ENCODE measurements around the gene TMEM187. TPM values are rescaled to one million over a fixed set of nuclear protein-coding genes. Genes with fewer than 3 reads are reported as not detected.

The TMEM187 gene
- total RNA-seq, 1 donor from 2014 or later, result 18.3 TPM

DNA sequence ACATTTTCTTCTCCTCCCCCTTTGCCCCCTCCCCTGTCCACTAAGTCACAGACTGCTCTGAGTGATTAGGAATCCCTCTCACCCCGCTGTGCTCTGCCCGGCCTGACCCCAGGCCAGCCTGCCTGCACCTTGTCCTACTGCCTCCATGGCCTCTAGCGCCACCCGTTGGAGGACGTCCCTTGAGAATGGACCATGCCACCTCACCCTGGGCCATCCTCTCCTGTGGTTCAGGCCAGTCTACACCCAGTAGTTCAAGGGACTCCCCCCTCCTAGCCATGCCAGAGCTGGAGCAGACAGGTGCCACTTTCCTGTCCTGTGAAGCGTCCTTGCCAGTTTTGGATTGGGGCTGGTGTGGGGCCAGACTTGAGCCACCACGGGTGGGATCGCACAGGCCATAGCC is 56.9 kb downstream of the TMEM187 start:
- H3K4me1 Mint-ChIP-seq (ENCODE audit: low read depth), result peaks cover 9% of the 10 kb centered on the region
- TF ChIP-seq, protein P1, sequence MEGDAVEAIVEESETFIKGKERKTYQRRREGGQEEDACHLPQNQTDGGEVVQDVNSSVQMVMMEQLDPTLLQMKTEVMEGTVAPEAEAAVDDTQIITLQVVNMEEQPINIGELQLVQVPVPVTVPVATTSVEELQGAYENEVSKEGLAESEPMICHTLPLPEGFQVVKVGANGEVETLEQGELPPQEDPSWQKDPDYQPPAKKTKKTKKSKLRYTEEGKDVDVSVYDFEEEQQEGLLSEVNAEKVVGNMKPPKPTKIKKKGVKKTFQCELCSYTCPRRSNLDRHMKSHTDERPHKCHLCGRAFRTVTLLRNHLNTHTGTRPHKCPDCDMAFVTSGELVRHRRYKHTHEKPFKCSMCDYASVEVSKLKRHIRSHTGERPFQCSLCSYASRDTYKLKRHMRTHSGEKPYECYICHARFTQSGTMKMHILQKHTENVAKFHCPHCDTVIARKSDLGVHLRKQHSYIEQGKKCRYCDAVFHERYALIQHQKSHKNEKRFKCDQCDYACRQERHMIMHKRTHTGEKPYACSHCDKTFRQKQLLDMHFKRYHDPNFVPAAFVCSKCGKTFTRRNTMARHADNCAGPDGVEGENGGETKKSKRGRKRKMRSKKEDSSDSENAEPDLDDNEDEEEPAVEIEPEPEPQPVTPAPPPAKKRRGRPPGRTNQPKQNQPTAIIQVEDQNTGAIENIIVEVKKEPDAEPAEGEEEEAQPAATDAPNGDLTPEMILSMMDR (IDR thresholded peaks at IDR 0.05), result no peak
- no peaks in the 10 kb centered on the region for H3K27me3 Mint-ChIP-seq (ENCODE audit: low read depth)
- no peak overlapping the region for H3K4me3 Mint-ChIP-seq (ENCODE audit: unreplicated experiment)
- H3K9me3 Mint-ChIP-seq (ENCODE audit: low read depth), result no peaks in the 10 kb centered on the region
- no peak overlapping the region for H3K27ac Mint-ChIP-seq (ENCODE audit: unreplicated experiment)
- peak; percentile 59 for DNase-seq (ENCODE audit: low spot score)
- peaks cover 5% of the 10 kb centered on the region for H3K36me3 Mint-ChIP-seq (ENCODE audit: low read depth)

DNA sequence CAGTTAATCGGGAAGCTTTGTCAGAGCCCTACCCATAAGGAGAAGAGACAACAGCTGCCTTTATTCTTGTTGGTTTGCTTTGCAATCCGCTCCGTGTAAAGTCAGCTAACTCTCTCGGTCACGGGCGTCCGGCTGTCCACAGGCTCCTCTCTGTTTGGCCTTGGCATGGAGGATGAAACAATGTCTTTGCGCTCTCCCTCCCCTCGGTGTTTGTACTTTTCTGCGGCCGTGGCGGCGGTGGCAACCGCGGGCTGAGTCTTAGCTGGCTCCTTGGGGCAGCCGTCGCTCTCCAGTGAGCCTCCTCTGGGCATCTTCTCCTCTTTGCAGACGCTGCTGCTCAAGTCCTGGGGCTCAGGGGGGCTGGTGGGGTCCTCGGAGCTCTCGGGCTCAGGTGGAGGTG is 57.7 kb downstream of the TMEM187 start:
- no peak overlapping the region for H3K4me3 Mint-ChIP-seq (ENCODE audit: unreplicated experiment)
- H3K9me3 Mint-ChIP-seq (ENCODE audit: low read depth), result no peaks in the 10 kb centered on the region
- H3K27ac Mint-ChIP-seq (ENCODE audit: unreplicated experiment), result no peak overlapping the region

DNA sequence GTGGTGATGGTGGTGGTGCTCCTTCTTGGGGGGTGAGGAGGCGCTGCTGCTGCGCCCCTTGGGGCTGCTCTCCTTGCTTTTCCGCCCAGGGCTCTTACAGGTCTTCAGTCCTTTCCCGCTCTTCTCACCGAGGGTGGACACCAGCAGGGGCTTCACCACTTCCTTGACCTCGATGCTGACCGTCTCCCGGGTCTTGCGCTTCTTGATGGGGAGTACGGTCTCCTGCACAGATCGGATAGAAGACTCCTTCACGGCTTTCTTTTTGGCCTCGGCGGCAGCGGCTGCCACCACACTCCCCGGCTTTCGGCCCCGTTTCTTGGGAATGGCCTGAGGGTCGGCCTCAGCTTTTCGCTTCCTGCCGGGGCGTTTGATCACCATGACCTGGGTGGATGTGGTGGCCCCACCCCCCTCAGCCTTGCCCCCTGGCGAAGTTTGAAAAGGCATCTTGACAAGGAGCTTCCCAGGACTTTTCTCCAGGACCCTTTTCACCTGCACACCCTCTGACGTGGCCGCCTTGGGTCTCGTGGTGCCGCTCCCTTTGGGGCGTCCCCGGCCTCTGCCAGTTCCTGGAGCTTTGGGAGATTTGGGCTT is 58.3 kb downstream of the TMEM187 start:
- H3K36me3 Mint-ChIP-seq (ENCODE audit: low read depth), result peaks cover 5% of the 10 kb centered on the region
- TF ChIP-seq, protein P1 (IDR thresholded peaks at IDR 0.05), result no peak
- peaks cover 13% of the 10 kb centered on the region for H3K4me1 Mint-ChIP-seq (ENCODE audit: low read depth)
- no peaks in the 10 kb centered on the region for H3K27me3 Mint-ChIP-seq (ENCODE audit: low read depth)
- no peak for DNase-seq (ENCODE audit: low spot score)
- no peak overlapping the region for H3K27ac Mint-ChIP-seq (ENCODE audit: unreplicated experiment)
- no peaks in the 10 kb centered on the region for H3K9me3 Mint-ChIP-seq (ENCODE audit: low read depth)
- H3K4me3 Mint-ChIP-seq (ENCODE audit: unreplicated experiment), result no peak overlapping the region

More for the DNA sequence above, 57.7 kb downstream of the TMEM187 start:
- peaks cover 14% of the 10 kb centered on the region for H3K4me1 Mint-ChIP-seq (ENCODE audit: low read depth)
- TF ChIP-seq, protein P1 (IDR thresholded peaks at IDR 0.05), result no peak
- H3K27me3 Mint-ChIP-seq (ENCODE audit: low read depth), result no peaks in the 10 kb centered on the region
- H3K36me3 Mint-ChIP-seq (ENCODE audit: low read depth), result peaks cover 5% of the 10 kb centered on the region
- no peak for DNase-seq (ENCODE audit: low spot score)

DNA sequence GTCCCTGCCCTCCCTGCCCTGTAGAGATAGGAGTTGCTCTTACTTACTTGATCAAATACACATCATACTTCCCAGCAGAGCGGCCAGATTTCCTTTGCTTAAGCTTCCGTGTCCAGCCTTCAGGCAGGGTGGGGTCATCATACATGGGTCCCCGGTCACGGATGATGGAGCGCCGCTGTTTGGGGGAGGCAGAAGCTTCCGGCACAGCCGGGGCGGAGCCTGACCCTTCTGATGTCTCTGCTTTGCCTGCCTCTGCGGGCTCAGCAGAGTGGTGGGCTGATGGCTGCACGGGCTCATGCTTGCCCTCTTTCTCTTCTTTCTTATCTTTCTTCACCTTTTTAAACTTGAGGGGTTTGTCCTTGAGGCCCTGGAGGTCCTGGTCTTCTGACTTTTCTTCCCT is 59.6 kb downstream of the TMEM187 start:
- Mint-ChIP-seq H3K27me3 (ENCODE audit: low read depth) (no peaks in the 10 kb centered on the region), H3K4me3 (ENCODE audit: unreplicated experiment) (no peak overlapping the region), H3K4me1 (ENCODE audit: low read depth) (peaks cover 15% of the 10 kb centered on the region), H3K9me3 (ENCODE audit: low read depth) (no peaks in the 10 kb centered on the region), H3K36me3 (ENCODE audit: low read depth) (peaks cover 7% of the 10 kb centered on the region), H3K27ac (ENCODE audit: unreplicated experiment) (no peak overlapping the region)
- DNase-seq (ENCODE audit: low spot score), result no peak
- TF ChIP-seq, protein P1 (IDR thresholded peaks at IDR 0.05), result no peak

DNA sequence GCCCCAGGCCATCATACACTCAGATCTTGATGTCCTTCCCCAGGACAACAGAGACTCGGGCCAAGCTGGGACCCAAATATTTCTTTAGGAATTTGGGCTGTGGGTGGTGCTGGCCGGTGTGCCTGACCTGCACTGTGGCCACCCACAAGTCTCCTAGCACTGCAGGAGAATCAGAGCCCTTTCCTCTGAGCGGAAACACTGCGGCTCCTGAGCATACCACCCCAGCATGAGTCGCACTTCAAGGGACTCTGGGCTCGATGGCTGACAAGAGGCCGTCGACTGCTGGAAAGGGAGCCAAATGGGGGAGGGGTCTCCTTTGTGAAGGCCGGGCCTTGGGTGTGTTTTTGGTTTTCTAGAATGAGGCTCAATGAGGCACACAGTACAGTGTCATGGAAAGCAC is 60.1 kb downstream of the TMEM187 start:
- Mint-ChIP-seq H3K4me3 (ENCODE audit: unreplicated experiment) (no peak overlapping the region), H3K36me3 (ENCODE audit: low read depth) (peaks cover 7% of the 10 kb centered on the region), H3K27ac (ENCODE audit: unreplicated experiment) (no peak overlapping the region), H3K9me3 (ENCODE audit: low read depth) (no peaks in the 10 kb centered on the region), H3K4me1 (ENCODE audit: low read depth) (peaks cover 15% of the 10 kb centered on the region), H3K27me3 (ENCODE audit: low read depth) (no peaks in the 10 kb centered on the region)
- TF ChIP-seq, protein P1 (IDR thresholded peaks at IDR 0.05), result no peak
- no peak for DNase-seq (ENCODE audit: low spot score)

Small RNAs within 50 kb of the gene (microRNA-seq; reads per million reads assigned to microRNA genes)
- not detected for gene MIR3202-1 (ENCODE audit: borderline number of aligned reads)
- not detected for gene MIR3202-2 (ENCODE audit: borderline number of aligned reads)
- not detected for gene MIR718 (ENCODE audit: borderline number of aligned reads)

Other genes with a start within 250 kb of the TMEM187 start
- 144 to 153 TPM (median 147 TPM) in 3 replicates for gene BCAP31, start 248.4 kb upstream of the TMEM187 start, total RNA-seq
- gene ABCD1, start 247.9 kb upstream of the TMEM187 start, total RNA-seq, result 19.0 to 25.4 TPM (median 20.3 TPM) in 3 replicates
- 8.5 to 36.3 TPM (median 34.8 TPM) in 3 replicates for gene PLXNB3, start 208.5 kb upstream of the TMEM187 start, total RNA-seq
- 0.18 to 0.50 TPM in 2 of 3 replicates, not detected in the other for gene SRPK3, start 191.7 kb upstream of the TMEM187 start, total RNA-seq
- 42.8 to 49.6 TPM (median 46.9 TPM) in 3 replicates for gene IDH3G, start 178.4 kb upstream of the TMEM187 start, total RNA-seq
- gene SSR4, start 178.1 kb upstream of the TMEM187 start, total RNA-seq, result 245 to 356 TPM (median 257 TPM) in 3 replicates
- 24.8 to 27.2 TPM (median 25.4 TPM) in 3 replicates for gene PDZD4, start 142.2 kb upstream of the TMEM187 start, total RNA-seq
- gene L1CAM, start 86.6 kb upstream of the TMEM187 start, total RNA-seq, result 2.2 to 2.9 TPM (median 2.5 TPM) in 3 replicates
- not detected in 3 replicates for gene AVPR2, start 68.1 kb upstream of the TMEM187 start, total RNA-seq
- gene ARHGAP4, start 46.5 kb upstream of the TMEM187 start, total RNA-seq, result 2.8 to 3.7 TPM (median 3.1 TPM) in 3 replicates
- gene NAA10, start 37.7 kb upstream of the TMEM187 start, total RNA-seq, result 89.5 to 99.8 TPM (median 91.4 TPM) in 3 replicates
- gene RENBP, start 28.1 kb upstream of the TMEM187 start, total RNA-seq, result 6.5 to 13.4 TPM (median 13.1 TPM) in 3 replicates
- gene HCFC1, start 936 bp upstream of the TMEM187 start, total RNA-seq, result 60.1 to 89.9 TPM (median 67.2 TPM) in 3 replicates
- gene IRAK1, start 47.1 kb downstream of the TMEM187 start, total RNA-seq, result 88.0 to 113 TPM (median 104 TPM) in 3 replicates
- 32.3 to 35.5 TPM (median 34.2 TPM) in 3 replicates for gene MECP2, start 125.0 kb downstream of the TMEM187 start, total RNA-seq
- gene OPN1LW, start 171.5 kb downstream of the TMEM187 start, total RNA-seq, result not detected in 3 replicates
- not detected in 3 replicates for gene OPN1MW, start 209.8 kb downstream of the TMEM187 start, total RNA-seq
- gene OPN1MW2, start 247.0 kb downstream of the TMEM187 start, total RNA-seq, result not detected in 3 replicates

All from chondrocyte (in vitro differentiated cells).